Ishikawa (cell line): Measurements from ENCODE around the gene MAPK8IP2.

Experiments
- CEBPB ChIP-seq: IDR thresholded peaks from 2 replicates; pipeline ENCODE4 v1.6.1; 2012
- CREB1 ChIP-seq: IDR thresholded peaks from 2 replicates; pipeline ENCODE4 v1.6.1; 2012; ENCODE audit warnings: low read depth
- EGR1 ChIP-seq: IDR thresholded peaks from 2 replicates; pipeline ENCODE4 v1.6.1; 2012
- EP300 ChIP-seq: IDR thresholded peaks from 2 replicates; pipeline ENCODE4 v1.6.1; 2012; ENCODE audit warnings: borderline replicate concordance
- FOXM1 ChIP-seq: IDR thresholded peaks from 2 replicates; pipeline ENCODE4 v1.6.1; 2012; ENCODE audit warnings: low read depth, borderline replicate concordance
- NFIC ChIP-seq: IDR thresholded peaks from 2 replicates; pipeline ENCODE4 v1.6.1; 2012
- RAD21 ChIP-seq: IDR thresholded peaks from 2 replicates; pipeline ENCODE4 v1.6.1; 2012; ENCODE audit warnings: low read depth
- TAF1 ChIP-seq: IDR thresholded peaks from 2 replicates; pipeline ENCODE4 v1.6.1; 2012; ENCODE audit warnings: low read depth, mild to moderate bottlenecking
- TCF12 ChIP-seq: IDR thresholded peaks from 2 replicates; pipeline ENCODE4 v1.6.1; 2012; ENCODE audit warnings: low read depth
- TEAD4 ChIP-seq: IDR thresholded peaks from 2 replicates; pipeline ENCODE4 v1.6.1; 2012
- YY1 ChIP-seq: IDR thresholded peaks from 2 replicates; pipeline ENCODE4 v1.6.1; 2012; ENCODE audit warnings: low read depth
- ZBTB7A ChIP-seq: IDR thresholded peaks from 2 replicates; pipeline ENCODE4 v1.6.1; 2012; ENCODE audit warnings: low read depth
- TF ChIP-seq, protein P1 (sequence below): IDR thresholded peaks from 2 replicates; pipeline ENCODE4 v1.6.1; 2012
- TF ChIP-seq, protein P2 (sequence below): IDR thresholded peaks from 2 replicates; pipeline ENCODE4 v1.6.1; 2012; ENCODE audit warnings: low read depth, mild to moderate bottlenecking
- TF ChIP-seq, protein P3 (sequence below): IDR thresholded peaks from 2 replicates; pipeline ENCODE4 v1.6.1; 2012

MAPK8IP2 gene

DNA sequence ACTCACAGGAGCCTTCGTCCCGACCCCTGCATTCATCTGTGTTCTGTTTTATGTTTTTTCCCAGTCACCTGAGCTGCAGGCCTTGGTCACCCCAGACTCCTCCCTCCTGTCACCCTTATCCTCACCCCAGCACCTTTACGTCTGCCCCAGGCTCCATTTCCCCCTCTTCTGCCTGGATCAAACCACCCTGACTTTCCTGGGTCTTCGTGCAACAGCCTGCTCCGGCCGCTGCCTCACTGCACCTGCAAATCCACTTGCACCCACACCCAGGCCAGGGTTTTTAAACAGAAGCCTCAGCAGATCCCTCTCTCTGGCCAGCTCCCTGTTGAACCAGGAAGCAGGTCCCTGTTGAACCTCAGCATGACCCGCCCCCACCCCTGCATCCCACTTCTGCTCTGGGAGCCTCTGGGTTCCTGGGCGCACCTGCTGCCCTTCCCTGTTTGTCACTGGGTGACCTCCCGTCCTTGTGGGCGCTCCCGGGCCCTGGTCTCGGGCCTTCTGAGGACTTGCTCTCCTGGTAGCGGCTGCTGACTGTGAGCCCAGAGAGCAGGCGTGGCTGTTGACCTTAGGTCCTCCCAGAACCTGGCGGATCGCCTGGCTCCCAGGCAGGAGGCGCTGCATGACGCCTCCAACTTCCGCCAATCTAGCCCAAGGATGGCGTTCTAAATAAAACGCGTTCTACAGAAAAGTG, 12.8 kb downstream of the MAPK8IP2 start:
- TF ChIP-seq TEAD4: no peak
- no peak for TF ChIP-seq EP300
- TF ChIP-seq, protein P1, sequence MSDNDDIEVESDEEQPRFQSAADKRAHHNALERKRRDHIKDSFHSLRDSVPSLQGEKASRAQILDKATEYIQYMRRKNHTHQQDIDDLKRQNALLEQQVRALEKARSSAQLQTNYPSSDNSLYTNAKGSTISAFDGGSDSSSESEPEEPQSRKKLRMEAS: peak; percentile 74; the same call in 1 of the 2 replicates
- peak; percentile 59 for TF ChIP-seq NFIC
- no peak for TF ChIP-seq CEBPB
- TF ChIP-seq, protein P2, sequence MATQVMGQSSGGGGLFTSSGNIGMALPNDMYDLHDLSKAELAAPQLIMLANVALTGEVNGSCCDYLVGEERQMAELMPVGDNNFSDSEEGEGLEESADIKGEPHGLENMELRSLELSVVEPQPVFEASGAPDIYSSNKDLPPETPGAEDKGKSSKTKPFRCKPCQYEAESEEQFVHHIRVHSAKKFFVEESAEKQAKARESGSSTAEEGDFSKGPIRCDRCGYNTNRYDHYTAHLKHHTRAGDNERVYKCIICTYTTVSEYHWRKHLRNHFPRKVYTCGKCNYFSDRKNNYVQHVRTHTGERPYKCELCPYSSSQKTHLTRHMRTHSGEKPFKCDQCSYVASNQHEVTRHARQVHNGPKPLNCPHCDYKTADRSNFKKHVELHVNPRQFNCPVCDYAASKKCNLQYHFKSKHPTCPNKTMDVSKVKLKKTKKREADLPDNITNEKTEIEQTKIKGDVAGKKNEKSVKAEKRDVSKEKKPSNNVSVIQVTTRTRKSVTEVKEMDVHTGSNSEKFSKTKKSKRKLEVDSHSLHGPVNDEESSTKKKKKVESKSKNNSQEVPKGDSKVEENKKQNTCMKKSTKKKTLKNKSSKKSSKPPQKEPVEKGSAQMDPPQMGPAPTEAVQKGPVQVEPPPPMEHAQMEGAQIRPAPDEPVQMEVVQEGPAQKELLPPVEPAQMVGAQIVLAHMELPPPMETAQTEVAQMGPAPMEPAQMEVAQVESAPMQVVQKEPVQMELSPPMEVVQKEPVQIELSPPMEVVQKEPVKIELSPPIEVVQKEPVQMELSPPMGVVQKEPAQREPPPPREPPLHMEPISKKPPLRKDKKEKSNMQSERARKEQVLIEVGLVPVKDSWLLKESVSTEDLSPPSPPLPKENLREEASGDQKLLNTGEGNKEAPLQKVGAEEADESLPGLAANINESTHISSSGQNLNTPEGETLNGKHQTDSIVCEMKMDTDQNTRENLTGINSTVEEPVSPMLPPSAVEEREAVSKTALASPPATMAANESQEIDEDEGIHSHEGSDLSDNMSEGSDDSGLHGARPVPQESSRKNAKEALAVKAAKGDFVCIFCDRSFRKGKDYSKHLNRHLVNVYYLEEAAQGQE: no peak

DNA sequence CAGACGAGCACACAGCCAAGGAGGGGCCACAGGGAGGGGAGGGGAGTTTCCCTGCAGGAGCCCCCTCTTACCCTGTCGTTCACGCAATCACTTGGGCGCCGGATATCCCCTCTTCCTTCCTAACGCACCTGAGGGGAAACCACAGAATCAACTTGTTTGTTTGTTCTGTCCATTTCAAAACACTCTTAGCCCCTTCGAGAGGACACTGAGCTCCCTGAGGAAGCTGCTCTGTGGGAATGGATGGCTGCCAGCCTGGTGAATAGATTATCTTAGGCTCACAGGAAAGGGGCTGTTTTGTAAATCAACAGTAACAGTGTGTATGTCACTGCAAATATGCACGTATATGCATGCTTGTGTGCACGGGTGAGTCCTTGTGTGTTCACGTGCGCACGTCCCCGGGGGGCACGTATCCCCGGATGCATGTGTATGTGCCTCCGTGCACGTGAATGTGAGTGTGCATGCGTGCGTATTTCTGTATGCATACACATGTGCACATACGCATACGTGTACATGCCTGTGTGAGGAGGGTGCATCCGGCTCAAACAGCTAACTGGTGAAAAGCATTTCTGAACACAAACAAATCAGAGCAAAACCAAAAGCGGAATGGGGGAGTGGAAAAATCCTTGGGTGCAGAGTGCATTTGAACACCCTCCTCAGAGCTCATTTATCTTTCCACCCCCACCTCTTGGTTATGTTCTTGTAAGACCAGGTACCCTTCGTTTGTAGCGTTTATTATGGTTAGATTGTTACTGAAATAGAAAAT, 20.2 kb downstream of the MAPK8IP2 start:
- TF ChIP-seq ZBTB7A: peak; percentile 98
- TF ChIP-seq, protein P1: peak; percentile 52; the same call in 1 of the 2 replicates
- TF ChIP-seq EGR1: no peak
- TF ChIP-seq, protein P3, sequence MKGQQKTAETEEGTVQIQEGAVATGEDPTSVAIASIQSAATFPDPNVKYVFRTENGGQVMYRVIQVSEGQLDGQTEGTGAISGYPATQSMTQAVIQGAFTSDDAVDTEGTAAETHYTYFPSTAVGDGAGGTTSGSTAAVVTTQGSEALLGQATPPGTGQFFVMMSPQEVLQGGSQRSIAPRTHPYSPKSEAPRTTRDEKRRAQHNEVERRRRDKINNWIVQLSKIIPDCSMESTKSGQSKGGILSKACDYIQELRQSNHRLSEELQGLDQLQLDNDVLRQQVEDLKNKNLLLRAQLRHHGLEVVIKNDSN: no peak
- no peak for TF ChIP-seq CEBPB

DNA sequence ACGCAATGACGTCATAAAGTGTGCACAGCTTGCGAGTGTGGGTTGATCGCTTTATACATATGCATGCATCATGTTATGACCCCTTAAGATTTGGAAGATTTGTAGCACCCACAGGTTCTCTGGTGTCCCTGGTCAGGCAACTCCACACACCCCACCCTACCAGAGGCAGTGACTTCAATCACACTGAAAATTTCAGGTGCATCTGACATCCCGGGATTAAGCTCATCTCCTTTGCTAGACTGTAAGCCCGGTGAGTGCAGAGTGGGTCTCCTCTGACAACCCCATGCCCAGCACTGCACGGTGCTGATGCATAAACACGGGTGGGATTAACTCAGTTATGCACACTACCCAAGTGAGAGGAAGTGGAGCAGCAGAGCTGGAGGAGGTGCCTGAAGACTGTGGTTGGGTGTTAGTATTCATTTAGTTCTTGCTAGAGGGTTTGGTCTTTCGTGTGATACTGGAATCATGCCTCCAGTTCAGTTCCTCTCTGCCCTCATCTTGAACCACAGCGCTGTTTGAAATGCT, 20.8 kb downstream of the MAPK8IP2 start:
- no peak for TF ChIP-seq TAF1
- no peak for TF ChIP-seq CEBPB
- no peak for TF ChIP-seq NFIC
- TF ChIP-seq, protein P1: no peak
- TF ChIP-seq YY1: no peak
- TF ChIP-seq EGR1: no peak
- no peak for TF ChIP-seq EP300

DNA sequence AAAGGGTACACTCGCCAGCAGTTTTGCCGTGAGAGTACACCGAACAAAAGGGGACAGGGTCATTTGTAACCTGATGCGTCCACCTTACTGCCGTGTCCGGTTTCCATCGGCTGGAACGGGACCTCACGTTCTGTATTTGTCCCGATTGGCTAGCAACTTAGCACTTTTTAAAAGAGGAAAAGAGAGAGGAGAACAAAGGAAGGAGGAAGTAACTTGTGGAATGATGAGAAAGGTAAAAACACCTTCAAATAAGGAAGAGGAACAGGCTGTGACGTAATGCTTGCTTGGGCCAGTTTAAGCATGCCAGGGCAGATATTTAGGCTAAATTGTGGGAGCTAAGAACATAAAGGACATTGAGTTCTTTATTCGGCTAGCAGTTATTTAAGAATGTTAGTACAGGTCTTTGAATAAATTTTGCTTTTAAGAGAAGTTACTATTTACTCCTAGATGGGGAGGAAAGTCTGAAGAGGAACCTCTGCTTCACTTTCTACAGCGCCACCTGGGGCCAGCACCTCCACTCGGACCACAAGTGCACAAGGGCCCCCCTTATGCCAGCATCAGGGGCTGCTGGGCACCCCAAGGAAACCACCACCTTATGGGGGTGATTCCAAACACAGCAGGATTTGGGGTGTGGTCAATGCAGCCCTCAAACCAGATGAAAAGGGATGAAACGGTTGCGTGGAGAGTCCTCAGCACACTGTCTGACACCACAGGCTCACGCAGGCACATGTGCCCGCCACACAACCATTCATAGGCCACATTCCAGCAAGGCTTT, 21.5 kb downstream of the MAPK8IP2 start:
- TF ChIP-seq CEBPB (no peak), RAD21 (0 out of 2 replicates have a peak, but pooled peaks have one; percentile 12), EGR1 (no peak), TAF1 (no peak), ZBTB7A (no peak), FOXM1 (peak; percentile 76; the same call in 1 of the 2 replicates), TEAD4 (peak; percentile 47)
- TF ChIP-seq, protein P1: peak; percentile 73
- TF ChIP-seq, protein P3: no peak

DNA sequence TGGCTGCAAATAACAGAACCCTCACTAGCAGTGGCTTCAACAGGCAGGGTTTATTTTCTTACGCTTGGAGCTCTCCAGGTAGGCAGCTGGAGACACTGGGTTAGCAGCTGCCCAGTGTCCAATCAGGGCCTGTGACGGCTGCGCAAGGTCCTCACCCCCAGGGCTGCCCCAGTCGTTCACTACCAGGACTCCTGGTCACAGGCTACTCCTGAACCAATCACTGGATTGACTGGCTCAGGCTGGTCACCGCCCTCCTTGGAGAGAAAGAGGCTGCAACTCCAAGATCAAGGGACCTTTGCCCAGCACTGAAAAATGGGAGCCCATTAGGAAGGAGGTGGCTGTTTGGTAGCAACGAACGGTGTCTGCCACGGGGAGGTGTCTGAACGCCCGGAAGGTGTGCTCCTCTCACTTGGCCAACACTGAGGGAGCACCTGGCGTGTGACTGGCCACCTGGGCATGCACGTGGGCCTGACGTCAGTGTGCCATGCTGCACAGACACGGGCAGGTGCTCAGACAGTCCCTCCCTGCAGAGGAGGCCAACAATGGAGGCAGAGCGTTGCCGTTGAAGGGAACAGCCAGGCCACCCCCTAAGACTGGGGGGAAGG, 22.2 kb downstream of the MAPK8IP2 start:
- TF ChIP-seq NFIC: no peak
- TF ChIP-seq YY1: no peak
- TF ChIP-seq, protein P1: peak; percentile 97
- TF ChIP-seq FOXM1: no peak
- TF ChIP-seq, protein P3: peak; percentile 92
- TF ChIP-seq TEAD4: no peak
- no peak for TF ChIP-seq CREB1
- TF ChIP-seq TAF1: no peak
- TF ChIP-seq CEBPB: no peak
- TF ChIP-seq ZBTB7A: no peak
- no peak for TF ChIP-seq TCF12
- no peak for TF ChIP-seq EP300
- no peak for TF ChIP-seq RAD21
- TF ChIP-seq EGR1: no peak
- TF ChIP-seq, protein P2: no peak
